SK-N-SH (cell line): ENCODE results near the gene OR2T12. TPM values are rescaled to one million over a fixed set of nuclear protein-coding genes. Genes with fewer than 3 reads are reported as not detected.
"Not testable (repeated sequence)": the region's sequence is repeated elsewhere in the genome, so short reads cannot be mapped to it uniquely, and the experiment has no call there.

Experiments
- CTCF ChIA-PET: fragments of 300-600, 350-600 bp; formaldehyde crosslinking; extraction: SDS; loops from one replicate; lab custom pipeline; 2021; lab: Yijun Ruan, JAX
- POLR2A ChIA-PET: fragments of 350-600 bp; sonication (Branson Sonifier 250); formaldehyde crosslinking; extraction: SDS; loops from one replicate; lab custom pipeline; 2020; ENCODE audit warnings: antibody characterized with exemption, inconsistent platforms; lab: Yijun Ruan, JAX
- DNase-seq: peaks from one replicate; pipeline ENCODE4 v3.0.0; 2012
- H2AFZ ChIP-seq: fragments of 200-600 bp; sonication (generic); 2 replicates; pipeline ENCODE4 v1.8.1; 2016; ENCODE audit warnings: antibody characterized with exemption, mild to moderate bottlenecking, low read depth
- H3F3A ChIP-seq: fragments of 200-600 bp; sonication (generic); replicated peaks from 2 replicates; pipeline ENCODE3; 2016; ENCODE audit warnings: antibody characterized with exemption, mild to moderate bottlenecking; ENCODE audit not compliant: insufficient read depth
- H3K27ac ChIP-seq, 2 experiments: fragments of 200-500 bp in 1 of 2; fragments of 200-600 bp in 1 of 2; sonication (Bioruptor generic) in 1 of 2; sonication (generic), shearing (Covaris generic) in 1 of 2; 2 replicates each; pipeline versions ENCODE4 v1.5.1 to v1.6.1; 2014 to 2016; ENCODE audit warnings: low read depth in 2 of 2, inconsistent platforms in 1 of 2, low read length in 1 of 2, mild to moderate bottlenecking in 1 of 2, mixed read lengths in 1 of 2
- H3K27me3 ChIP-seq: fragments of 200-600 bp; sonication (generic), shearing (Covaris generic); 2 replicates; pipeline ENCODE4 v1.6.1; 2016; ENCODE audit warnings: mixed run types; ENCODE audit not compliant: insufficient read depth
- H3K36me3 ChIP-seq, 2 experiments: fragments of 200-500 bp in 1 of 2; fragments of 200-600 bp in 1 of 2; sonication (Bioruptor generic) in 1 of 2; sonication (generic) in 1 of 2; replicated peaks in 1 of 2; 2 replicates each; pipeline versions ENCODE3 to v1.5.1; 2014 to 2016; ENCODE audit warnings: low read length in 1 of 2, mild to moderate bottlenecking in 1 of 2; ENCODE audit not compliant: insufficient read depth in 2 of 2, control insufficient read depth in 1 of 2
- H3K4me1 ChIP-seq, 2 experiments: fragments of 200-500 bp in 1 of 2; fragments of 200-600 bp in 1 of 2; sonication (Bioruptor generic) in 1 of 2; sonication (generic), shearing (Covaris generic) in 1 of 2; 2 replicates each; pipeline versions ENCODE4 v1.5.1 to v1.6.1; 2014 to 2016; ENCODE audit warnings: low read depth in 1 of 2, low read length in 1 of 2, mixed run types in 1 of 2; ENCODE audit not compliant: insufficient read depth in 2 of 2, control insufficient read depth in 1 of 2
- H3K4me2 ChIP-seq: fragments of 200-600 bp; sonication (generic), shearing (Covaris generic); 2 replicates; pipeline ENCODE4 v1.6.1; 2017; ENCODE audit warnings: mixed run types
- H3K4me3 ChIP-seq, 2 experiments: fragments of 200-500 bp in 1 of 2; fragments of 200-600 bp in 1 of 2; sonication (Bioruptor generic) in 1 of 2; sonication (generic), shearing (Covaris generic) in 1 of 2; 2 replicates each; pipeline versions ENCODE4 v1.5.1 to v1.8.1; 2014 to 2016; ENCODE audit warnings: low read depth in 2 of 2, inconsistent platforms in 1 of 2, low read length in 1 of 2, mild to moderate bottlenecking in 1 of 2, mixed read lengths in 1 of 2, moderate library complexity in 1 of 2
- H3K79me2 ChIP-seq: fragments of 200-600 bp; sonication (generic); 2 replicates; pipeline ENCODE4 v1.8.1; 2017; ENCODE audit warnings: mild to moderate bottlenecking; ENCODE audit not compliant: insufficient read depth
- H3K9ac ChIP-seq: fragments of 200-600 bp; sonication (generic); 2 replicates; pipeline ENCODE4 v1.6.1; 2017; ENCODE audit warnings: mixed run types
- H3K9me2 ChIP-seq: fragments of 200-600 bp; sonication (generic); 2 replicates; pipeline ENCODE4 v1.6.1; 2017; ENCODE audit warnings: mixed run types
- H3K9me3 ChIP-seq: fragments of 200-600 bp; sonication (generic); 2 replicates; pipeline ENCODE4 v1.6.1; 2017; ENCODE audit warnings: mixed run types, mild to moderate bottlenecking, moderate library complexity
- H4K20me1 ChIP-seq: fragments of 200-600 bp; sonication (generic); 2 replicates; pipeline ENCODE4 v1.6.1; 2017; ENCODE audit warnings: mild to moderate bottlenecking, mixed run types; ENCODE audit not compliant: insufficient read depth
- ELF1 ChIP-seq: IDR thresholded peaks from 2 replicates; pipeline ENCODE4 v1.4.0; 2012
- EP300 ChIP-seq, 2 experiments: IDR thresholded peaks; 2 replicates each; pipeline versions ENCODE4 v1.4.0 to v1.6.1; 2012; ENCODE audit warnings: borderline replicate concordance in 1 of 2, low read depth in 1 of 2, low read length in 1 of 2
- GABPA ChIP-seq: IDR thresholded peaks from 2 replicates; pipeline ENCODE4 v1.4.0; 2012; ENCODE audit warnings: low read depth, mild to moderate bottlenecking
- MXI1 ChIP-seq: IDR thresholded peaks from 2 replicates; pipeline ENCODE4 v1.6.1; 2012; ENCODE audit warnings: mild to moderate bottlenecking, low read depth, low read length, improper control_type of control experiment
- NRF1 ChIP-seq: IDR thresholded peaks from 2 replicates; pipeline ENCODE4 v1.6.1; 2012; ENCODE audit warnings: low read depth, mild to moderate bottlenecking, low read length
- RFX5 ChIP-seq: IDR thresholded peaks from 2 replicates; pipeline ENCODE4 v1.6.1; 2012; ENCODE audit warnings: mild to moderate bottlenecking, improper control_type of control experiment, low read length
- RXRA ChIP-seq: IDR thresholded peaks from 2 replicates; pipeline ENCODE4 v1.4.0; 2012; ENCODE audit warnings: low read depth, mild to moderate bottlenecking, borderline replicate concordance
- TAF1 ChIP-seq: IDR thresholded peaks from 2 replicates; pipeline ENCODE4 v1.6.1; 2012; ENCODE audit warnings: low read depth, mild to moderate bottlenecking, low read length, moderate library complexity, borderline replicate concordance
- TEAD4 ChIP-seq: IDR thresholded peaks from 2 replicates; pipeline ENCODE4 v1.4.0; 2012; ENCODE audit warnings: mild to moderate bottlenecking, borderline replicate concordance; ENCODE audit not compliant: insufficient read depth
- whole genome bisulfite sequencing: methylation state at CpG from one replicate; pipeline ENCODE4 v1.1.6; 2017; ENCODE audit warnings: low lambda C conversion rate; 5-methylcytosine and 5-hydroxymethylcytosine counted together
- polyA plus RNA-seq, 3 experiments: library from polyadenylated mRNA; depleted of rRNA; stranded (reverse); fragments of >200 nt; gene quantifications; 2 replicates each; pipeline ENCODE4 v1.2.3, GENCODE V29; 2012
- TF ChIP-seq, protein P1 (sequence below): fragments of 150-350 bp; IDR thresholded peaks from 2 replicates; pipeline ENCODE4 v1.6.1; 2016; ENCODE audit warnings: mild to moderate bottlenecking, low read depth, low read length
- TF ChIP-seq, protein P2 (sequence below): IDR thresholded peaks from 2 replicates; pipeline ENCODE4 v1.4.0; 2012; ENCODE audit warnings: low read depth, borderline replicate concordance

The OR2T12 gene
- polyA plus RNA-seq, 1 of the 3 experiments (the other 2 are of a cell fraction), result not detected

DNA sequence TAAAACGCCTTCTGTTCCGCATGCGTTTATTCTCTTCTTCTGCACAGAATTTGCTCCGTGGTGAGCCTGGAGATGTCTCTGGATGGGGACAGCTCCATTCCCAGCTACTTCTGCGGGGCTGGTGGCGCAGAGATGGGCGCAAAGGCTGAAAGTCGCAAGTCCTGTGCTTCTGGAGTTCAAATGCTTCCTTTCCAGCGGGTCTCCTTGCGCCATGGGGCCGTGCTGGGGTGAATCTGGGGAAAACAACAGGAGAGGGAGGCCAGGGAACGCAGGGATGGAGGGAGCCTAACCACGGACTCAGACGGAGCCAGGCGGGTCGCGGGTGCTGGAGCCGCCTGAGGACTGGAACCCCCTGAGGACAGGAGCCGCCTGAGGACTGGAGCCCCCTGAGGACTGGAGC is 2.9 kb upstream of the OR2T12 start:
- no peak for DNase-seq
- H3K9me2 ChIP-seq, result no peaks in the 10 kb centered on the region; the same call in 1 of the 2 replicates
- H3K27me3 ChIP-seq, result no peaks in the 10 kb centered on the region
- peaks cover 4% of the 10 kb centered on the region; the same call in 1 of the 2 replicates for H3K9me3 ChIP-seq
- POLR2A ChIA-PET, result no interaction called here
- no peak overlapping the region for H2AFZ ChIP-seq
- no peak overlapping the region for H3K4me3 ChIP-seq
- H3K79me2 ChIP-seq, result no peaks in the 10 kb centered on the region
- no peaks in the 10 kb centered on the region for H3K36me3 ChIP-seq
- H3K27ac ChIP-seq, result no peak overlapping the region
- H3K9ac ChIP-seq, result no peak overlapping the region
- CTCF ChIA-PET, result no interaction called here
- no peaks in the 10 kb centered on the region for H3K4me1 ChIP-seq
- no peaks in the 10 kb centered on the region for H3F3A ChIP-seq
- TF ChIP-seq EP300 (IDR thresholded peaks at IDR 0.05; ENCODE audit: borderline replicate concordance in 1 of 2, low read depth in 1 of 2, low read length in 1 of 2), result no peak
- TF ChIP-seq, protein P1, sequence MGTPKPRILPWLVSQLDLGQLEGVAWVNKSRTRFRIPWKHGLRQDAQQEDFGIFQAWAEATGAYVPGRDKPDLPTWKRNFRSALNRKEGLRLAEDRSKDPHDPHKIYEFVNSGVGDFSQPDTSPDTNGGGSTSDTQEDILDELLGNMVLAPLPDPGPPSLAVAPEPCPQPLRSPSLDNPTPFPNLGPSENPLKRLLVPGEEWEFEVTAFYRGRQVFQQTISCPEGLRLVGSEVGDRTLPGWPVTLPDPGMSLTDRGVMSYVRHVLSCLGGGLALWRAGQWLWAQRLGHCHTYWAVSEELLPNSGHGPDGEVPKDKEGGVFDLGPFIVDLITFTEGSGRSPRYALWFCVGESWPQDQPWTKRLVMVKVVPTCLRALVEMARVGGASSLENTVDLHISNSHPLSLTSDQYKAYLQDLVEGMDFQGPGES, result no peak
- TF ChIP-seq TEAD4, result no peak
- no peak for TF ChIP-seq ELF1
- TF ChIP-seq TAF1, result no peak
- TF ChIP-seq RFX5, result no peak
- TF ChIP-seq, protein P2, sequence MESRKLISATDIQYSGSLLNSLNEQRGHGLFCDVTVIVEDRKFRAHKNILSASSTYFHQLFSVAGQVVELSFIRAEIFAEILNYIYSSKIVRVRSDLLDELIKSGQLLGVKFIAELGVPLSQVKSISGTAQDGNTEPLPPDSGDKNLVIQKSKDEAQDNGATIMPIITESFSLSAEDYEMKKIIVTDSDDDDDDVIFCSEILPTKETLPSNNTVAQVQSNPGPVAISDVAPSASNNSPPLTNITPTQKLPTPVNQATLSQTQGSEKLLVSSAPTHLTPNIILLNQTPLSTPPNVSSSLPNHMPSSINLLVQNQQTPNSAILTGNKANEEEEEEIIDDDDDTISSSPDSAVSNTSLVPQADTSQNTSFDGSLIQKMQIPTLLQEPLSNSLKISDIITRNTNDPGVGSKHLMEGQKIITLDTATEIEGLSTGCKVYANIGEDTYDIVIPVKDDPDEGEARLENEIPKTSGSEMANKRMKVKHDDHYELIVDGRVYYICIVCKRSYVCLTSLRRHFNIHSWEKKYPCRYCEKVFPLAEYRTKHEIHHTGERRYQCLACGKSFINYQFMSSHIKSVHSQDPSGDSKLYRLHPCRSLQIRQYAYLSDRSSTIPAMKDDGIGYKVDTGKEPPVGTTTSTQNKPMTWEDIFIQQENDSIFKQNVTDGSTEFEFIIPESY, result no peak
- no peak for TF ChIP-seq NRF1
- no peak for TF ChIP-seq RXRA
- no peak for TF ChIP-seq GABPA
- TF ChIP-seq MXI1, result no peak
- WGBS, result 22% methylated on average over 12 of the region's 19 CpGs
- H4K20me1 ChIP-seq, result no peaks in the 10 kb centered on the region
- H3K4me2 ChIP-seq, result no peak overlapping the region

DNA sequence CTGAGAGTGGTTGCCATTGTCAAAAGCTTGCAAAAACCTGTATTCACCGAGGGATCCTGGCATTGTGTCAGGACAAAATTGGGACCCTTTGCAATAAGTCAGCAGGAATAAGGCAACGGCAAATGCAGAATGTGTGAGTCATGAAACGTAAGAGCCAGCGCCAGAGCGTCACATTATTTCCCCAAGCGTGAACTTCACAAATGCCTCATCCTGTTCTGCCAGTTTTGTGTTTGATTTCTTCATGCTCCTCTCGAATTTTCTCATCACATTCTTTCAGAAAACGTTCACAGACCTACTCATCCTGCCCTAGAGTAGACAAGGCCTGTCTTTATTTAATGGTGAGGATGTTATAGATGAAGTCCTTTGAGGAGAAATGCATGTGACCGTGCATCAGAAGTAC is 2.4 kb upstream of the OR2T12 start:
- POLR2A ChIA-PET, result not testable (repeated sequence)

More for the DNA sequence above, 2.4 kb upstream of the OR2T12 start:
- DNase-seq, H3K36me3 ChIP-seq, H3F3A ChIP-seq, H4K20me1 ChIP-seq, CTCF ChIA-PET, H3K79me2 ChIP-seq, H3K9ac ChIP-seq, H3K9me3 ChIP-seq, H2AFZ ChIP-seq, H3K27me3 ChIP-seq, H3K4me3 ChIP-seq, H3K27ac ChIP-seq, H3K4me1 ChIP-seq, H3K9me2 ChIP-seq, H3K4me2 ChIP-seq: not testable (repeated sequence)
- 24% methylated on average over 9 of the region's 9 CpGs for WGBS
